Esophagus squamous epithelium (tissue), 4 donors: ENCODE results near the gene CTIF.

Experiments
- POLR2A ChIP-seq, 4 donors: fragments of 450-650 bp; IDR thresholded peaks; one replicate each; pipeline ENCODE4 v1.6.1; 2017; ENCODE audit warnings: antibody characterized with exemption in 4 of 4, mild to moderate bottlenecking in 4 of 4, moderate library complexity in 3 of 4
- TF ChIP-seq, protein P1 (sequence below), 6 experiments: fragments of 450-650 bp in 4 of 6; fragments of 200-600 bp in 2 of 6; sonication (generic) in 2 of 6; IDR thresholded peaks; one replicate each; pipeline ENCODE4 v1.5.1; 2016 to 2019; ENCODE audit warnings: antibody characterized with exemption in 6 of 6, mild to moderate bottlenecking in 4 of 6, moderate library complexity in 4 of 6

GRCh38 chr18:48732767-48733424, 194.1 kb downstream of the CTIF start:
- TF ChIP-seq, protein P1, sequence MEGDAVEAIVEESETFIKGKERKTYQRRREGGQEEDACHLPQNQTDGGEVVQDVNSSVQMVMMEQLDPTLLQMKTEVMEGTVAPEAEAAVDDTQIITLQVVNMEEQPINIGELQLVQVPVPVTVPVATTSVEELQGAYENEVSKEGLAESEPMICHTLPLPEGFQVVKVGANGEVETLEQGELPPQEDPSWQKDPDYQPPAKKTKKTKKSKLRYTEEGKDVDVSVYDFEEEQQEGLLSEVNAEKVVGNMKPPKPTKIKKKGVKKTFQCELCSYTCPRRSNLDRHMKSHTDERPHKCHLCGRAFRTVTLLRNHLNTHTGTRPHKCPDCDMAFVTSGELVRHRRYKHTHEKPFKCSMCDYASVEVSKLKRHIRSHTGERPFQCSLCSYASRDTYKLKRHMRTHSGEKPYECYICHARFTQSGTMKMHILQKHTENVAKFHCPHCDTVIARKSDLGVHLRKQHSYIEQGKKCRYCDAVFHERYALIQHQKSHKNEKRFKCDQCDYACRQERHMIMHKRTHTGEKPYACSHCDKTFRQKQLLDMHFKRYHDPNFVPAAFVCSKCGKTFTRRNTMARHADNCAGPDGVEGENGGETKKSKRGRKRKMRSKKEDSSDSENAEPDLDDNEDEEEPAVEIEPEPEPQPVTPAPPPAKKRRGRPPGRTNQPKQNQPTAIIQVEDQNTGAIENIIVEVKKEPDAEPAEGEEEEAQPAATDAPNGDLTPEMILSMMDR (IDR thresholded peaks at IDR 0.05): no peak
- TF ChIP-seq POLR2A (IDR thresholded peaks at IDR 0.05): no peak
